Ammon's horn (tissue), 1 donor: ENCODE results near the gene AMOTL2.

Source experiments
- DNase-seq: peaks from one replicate; pipeline ENCODE4 v3.0.0-alpha.2; 2016; ENCODE audit warnings: low spot score

AMOTL2 gene

GRCh38 chr3:134353171-134353825, 20.9 kb downstream of the AMOTL2 start:
- DNase-seq = no peak

DNA sequence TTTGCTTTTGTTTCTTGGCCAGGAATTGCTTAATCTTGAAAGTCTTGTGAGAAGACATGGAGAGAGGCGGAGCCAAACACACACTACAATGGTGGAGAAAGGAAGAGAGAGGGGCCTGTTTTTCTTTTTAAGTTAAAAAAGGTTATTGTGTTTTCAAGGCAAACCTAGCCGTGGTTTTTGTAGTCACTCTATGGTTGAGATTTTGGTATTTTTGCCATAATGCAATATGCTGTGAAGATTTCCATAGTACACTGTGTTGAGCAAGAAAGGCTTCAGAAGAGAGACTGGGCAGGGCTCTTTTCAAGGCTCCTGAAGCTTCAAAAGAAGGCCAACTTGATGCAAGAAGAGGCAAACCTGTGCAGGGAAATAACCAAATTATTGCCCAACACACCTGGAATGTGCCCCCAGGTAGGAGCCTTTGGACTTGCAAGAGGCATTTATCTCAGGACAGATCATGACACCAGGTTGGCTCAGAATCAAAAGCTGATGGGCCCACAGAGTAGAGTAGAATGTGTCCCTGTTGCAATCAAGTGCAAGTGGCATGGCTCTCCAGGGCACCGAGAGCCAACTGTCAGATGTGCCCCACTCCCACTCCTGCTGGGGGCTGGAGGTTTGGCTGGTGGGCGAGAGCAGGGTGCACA, 22.1 kb downstream of the AMOTL2 start:
- no peak for DNase-seq

- no peak for DNase-seq
Observed at GRCh38 chr3:134351427-134351826, 22.8 kb downstream of the AMOTL2 start.

- no peak for DNase-seq
Observed at GRCh38 chr3:134350861-134351311, 23.4 kb downstream of the AMOTL2 start.

DNA sequence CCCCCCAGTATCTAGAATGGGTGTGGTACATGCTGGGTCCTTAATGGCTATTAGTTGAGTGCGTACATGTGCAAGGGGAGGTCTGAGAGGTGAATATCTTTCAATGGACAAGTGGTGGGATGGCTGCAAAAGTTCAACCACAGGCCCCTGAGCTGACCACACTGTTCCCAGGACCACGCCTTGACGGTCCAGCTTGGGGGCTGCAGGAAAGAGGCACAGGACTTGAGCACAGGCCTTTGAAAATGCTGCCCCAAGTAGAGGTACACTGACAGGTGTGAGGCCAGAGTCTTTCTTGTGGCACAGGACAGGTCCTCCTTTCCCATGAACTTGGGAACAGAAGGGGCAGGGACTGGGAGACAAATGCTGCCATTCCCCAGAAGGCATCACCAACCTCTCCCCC, 24.0 kb downstream of the AMOTL2 start:
- no peak for DNase-seq

DNA sequence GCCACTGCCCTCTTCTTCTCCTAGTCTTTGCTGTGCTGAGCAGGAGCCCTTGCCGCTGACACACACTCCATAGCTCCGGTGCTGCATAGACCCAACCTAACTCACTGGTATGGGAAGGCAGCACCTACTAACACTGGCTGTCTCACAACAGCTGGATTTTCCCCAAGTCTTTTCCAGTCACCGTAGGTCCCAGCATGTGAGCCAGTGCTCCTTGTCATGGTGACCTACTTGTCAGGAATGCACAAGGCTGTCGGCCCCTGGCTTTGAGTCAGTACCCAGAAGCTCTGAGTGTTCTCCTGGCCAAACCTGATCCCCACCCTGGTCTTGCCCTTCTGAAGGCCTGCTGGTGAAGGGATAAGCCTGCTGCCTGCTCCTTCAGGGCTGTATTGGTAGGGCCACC, 25.7 kb downstream of the AMOTL2 start:
- DNase-seq = no peak

- DNase-seq = no peak
Observed at GRCh38 chr3:134347551-134347950, 26.7 kb downstream of the AMOTL2 start.

- DNase-seq = no peak
Observed at GRCh38 chr3:134346744-134347143, 27.5 kb downstream of the AMOTL2 start.

GRCh38 chr3:134345202-134345601, 29.0 kb downstream of the AMOTL2 start:
- DNase-seq = no peak

- DNase-seq = no peak
Observed at GRCh38 chr3:134344560-134344959, 29.7 kb downstream of the AMOTL2 start.

- no peak for DNase-seq
Observed at GRCh38 chr3:134342259-134342658, 32.0 kb downstream of the AMOTL2 start.

DNA sequence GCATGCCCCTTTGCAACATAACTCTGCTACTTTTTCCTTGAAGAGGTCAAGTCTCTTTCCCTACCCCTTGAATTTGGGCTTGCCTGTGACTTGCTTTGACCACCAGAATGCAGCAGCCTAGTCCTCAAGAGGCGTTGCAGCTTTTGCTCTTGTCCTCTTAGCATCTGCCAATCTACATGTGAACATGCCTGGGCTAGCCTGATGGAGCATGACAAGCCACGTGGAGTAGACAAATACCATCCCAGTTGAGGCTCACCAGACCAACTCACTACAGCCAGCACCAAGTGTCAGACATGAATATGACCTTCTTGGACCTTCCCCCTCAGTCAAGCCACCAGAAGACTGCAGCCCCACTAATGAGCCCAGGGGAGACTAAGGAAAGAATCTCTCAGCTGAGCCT, 32.9 kb downstream of the AMOTL2 start:
- DNase-seq = no peak

DNA sequence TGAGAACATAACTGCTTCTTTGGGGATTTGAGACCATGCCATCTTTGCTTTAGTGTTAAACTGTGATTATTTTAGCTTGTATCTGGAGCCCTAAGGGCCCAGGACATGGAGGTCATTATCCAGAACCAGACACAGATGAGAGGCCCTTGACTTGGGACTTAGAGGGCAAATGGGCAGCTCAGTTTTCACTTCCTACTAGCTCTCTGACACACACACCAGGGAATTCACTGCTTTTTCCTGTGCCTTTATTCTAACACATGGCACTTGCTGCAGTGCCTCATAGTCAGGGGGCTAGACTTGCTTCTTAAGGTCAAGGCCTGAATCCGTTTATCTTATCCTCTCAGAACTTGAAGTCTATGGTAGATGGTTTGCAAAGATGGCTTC, 33.3 kb downstream of the AMOTL2 start:
- no peak for DNase-seq

- no peak for DNase-seq
Observed at GRCh38 chr3:134340362-134340981, 33.8 kb downstream of the AMOTL2 start.

- no peak for DNase-seq
Observed at GRCh38 chr3:134339913-134340312, 34.3 kb downstream of the AMOTL2 start.

GRCh38 chr3:134339331-134339730, 34.9 kb downstream of the AMOTL2 start:
- no peak for DNase-seq

GRCh38 chr3:134338516-134339261, 35.6 kb downstream of the AMOTL2 start:
- DNase-seq = no peak

DNA sequence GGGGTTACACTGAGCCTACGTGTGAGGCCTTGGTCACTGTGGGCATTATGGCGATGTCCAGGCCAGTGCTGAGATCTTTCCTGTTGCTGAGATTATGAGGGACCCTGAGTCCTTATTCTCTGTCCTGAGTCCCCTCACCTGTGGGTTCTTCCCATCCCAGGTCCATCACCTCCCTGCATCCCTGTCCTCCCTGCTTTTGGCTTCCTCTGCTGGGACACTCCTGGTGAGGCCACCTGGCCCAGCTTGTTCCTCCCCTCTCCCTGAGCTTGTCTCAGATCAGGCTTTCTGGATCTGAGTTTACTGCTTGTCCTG, 36.1 kb downstream of the AMOTL2 start:
- no peak for DNase-seq

DNA sequence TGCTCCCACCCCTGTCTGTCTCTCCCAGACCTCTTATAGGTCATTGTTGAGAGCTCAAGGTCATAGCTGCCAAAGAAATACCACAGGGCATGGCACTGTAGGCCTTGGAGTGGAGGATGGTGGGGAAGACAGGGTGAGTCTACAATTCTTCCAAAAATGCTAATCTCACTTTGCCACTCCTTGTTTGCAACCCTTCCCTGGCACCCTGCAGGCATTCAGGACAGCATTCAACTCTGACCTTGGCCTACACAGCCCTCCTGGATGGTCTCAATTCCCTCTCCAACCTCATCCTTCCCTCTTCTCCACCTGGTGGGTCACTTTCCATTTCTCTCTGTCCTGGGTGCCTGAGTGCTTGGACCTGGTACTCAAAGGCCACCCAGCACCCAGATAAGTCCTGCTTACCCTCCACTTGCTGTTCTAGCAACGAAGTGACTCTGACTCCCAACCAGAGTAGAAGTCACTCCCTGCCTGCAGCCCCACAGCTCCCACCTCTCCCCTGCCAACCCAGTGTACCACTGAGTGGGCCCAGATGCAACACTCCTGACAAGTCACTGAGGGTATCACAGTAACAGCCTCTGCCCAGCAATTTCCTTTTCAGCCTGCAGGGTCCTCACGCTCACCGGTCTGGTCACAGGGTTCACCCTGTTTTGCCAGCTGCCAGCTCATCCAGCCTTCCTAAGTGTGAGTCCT, 36.6 kb downstream of the AMOTL2 start:
- DNase-seq = no peak

DNA sequence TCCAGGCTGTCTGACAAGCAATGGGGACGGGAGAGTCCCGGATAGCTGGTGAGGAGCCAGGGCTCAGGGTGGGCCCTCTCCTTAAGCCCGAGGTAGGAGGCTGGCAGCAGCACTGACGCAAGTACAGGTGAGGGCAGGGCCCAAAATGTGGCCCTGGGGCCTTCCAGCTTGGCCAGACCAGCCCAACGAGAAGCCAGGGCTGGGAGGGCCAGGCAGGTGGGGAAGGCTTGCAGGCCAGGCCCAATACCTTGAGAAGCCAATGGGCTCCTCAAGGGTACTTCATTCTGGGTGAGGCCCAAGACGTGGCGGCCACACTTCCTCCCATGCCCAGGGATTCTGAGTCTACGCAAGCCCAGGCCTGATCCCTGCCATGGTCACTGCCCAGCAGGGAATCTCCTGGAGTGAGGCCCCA, 37.2 kb downstream of the AMOTL2 start:
- DNase-seq = no peak

- DNase-seq = no peak
Observed at GRCh38 chr3:134336587-134336986, 37.7 kb downstream of the AMOTL2 start.

DNA sequence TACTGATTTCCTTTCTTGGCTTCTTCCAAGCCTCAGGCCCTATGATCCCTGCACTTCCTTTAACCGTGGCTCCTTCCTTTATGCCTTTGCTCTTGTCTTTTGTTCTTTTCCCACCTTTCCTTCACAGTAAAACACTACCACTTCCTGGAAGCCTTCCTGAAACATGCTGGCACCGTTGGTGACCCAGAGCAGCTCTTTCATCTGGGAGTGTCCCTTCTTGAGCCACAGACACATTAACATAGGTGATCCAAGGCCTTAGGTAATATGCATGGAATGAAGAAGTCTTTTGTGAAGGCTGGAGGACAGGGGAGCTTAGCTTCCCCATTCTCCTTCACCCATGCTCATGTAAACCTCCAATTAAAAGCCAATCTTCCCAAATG, 39.4 kb downstream of the AMOTL2 start:
- DNase-seq = no peak
